SK-N-SH (cell line): Measurements from ENCODE around the gene PRSS23. TPM values are rescaled to one million over a fixed set of nuclear protein-coding genes. Genes with fewer than 3 reads are reported as not detected.

Experiments
- CTCF ChIA-PET: fragments of 300-600, 350-600 bp; formaldehyde crosslinking; extraction: SDS; loops from one replicate; lab custom pipeline; 2021; lab: Yijun Ruan, JAX
- POLR2A ChIA-PET: fragments of 350-600 bp; sonication (Branson Sonifier 250); formaldehyde crosslinking; extraction: SDS; loops from one replicate; lab custom pipeline; 2020; ENCODE audit warnings: antibody characterized with exemption, inconsistent platforms; lab: Yijun Ruan, JAX
- DNase-seq: peaks from one replicate; pipeline ENCODE4 v3.0.0; 2012
- H2AFZ ChIP-seq: fragments of 200-600 bp; sonication (generic); 2 replicates; pipeline ENCODE4 v1.8.1; 2016; ENCODE audit warnings: antibody characterized with exemption, mild to moderate bottlenecking, low read depth
- H3F3A ChIP-seq: fragments of 200-600 bp; sonication (generic); replicated peaks from 2 replicates; pipeline ENCODE3; 2016; ENCODE audit warnings: antibody characterized with exemption, mild to moderate bottlenecking; ENCODE audit not compliant: insufficient read depth
- H3K27ac ChIP-seq, 2 experiments: fragments of 200-500 bp in 1 of 2; fragments of 200-600 bp in 1 of 2; sonication (Bioruptor generic) in 1 of 2; sonication (generic), shearing (Covaris generic) in 1 of 2; 2 replicates each; pipeline versions ENCODE4 v1.5.1 to v1.6.1; 2014 to 2016; ENCODE audit warnings: low read depth in 2 of 2, inconsistent platforms in 1 of 2, low read length in 1 of 2, mild to moderate bottlenecking in 1 of 2, mixed read lengths in 1 of 2
- H3K27me3 ChIP-seq: fragments of 200-600 bp; sonication (generic), shearing (Covaris generic); 2 replicates; pipeline ENCODE4 v1.6.1; 2016; ENCODE audit warnings: mixed run types; ENCODE audit not compliant: insufficient read depth
- H3K36me3 ChIP-seq, 2 experiments: fragments of 200-500 bp in 1 of 2; fragments of 200-600 bp in 1 of 2; sonication (Bioruptor generic) in 1 of 2; sonication (generic) in 1 of 2; replicated peaks in 1 of 2; 2 replicates each; pipeline versions ENCODE3 to v1.5.1; 2014 to 2016; ENCODE audit warnings: low read length in 1 of 2, mild to moderate bottlenecking in 1 of 2; ENCODE audit not compliant: insufficient read depth in 2 of 2, control insufficient read depth in 1 of 2
- H3K4me1 ChIP-seq, 2 experiments: fragments of 200-500 bp in 1 of 2; fragments of 200-600 bp in 1 of 2; sonication (Bioruptor generic) in 1 of 2; sonication (generic), shearing (Covaris generic) in 1 of 2; 2 replicates each; pipeline versions ENCODE4 v1.5.1 to v1.6.1; 2014 to 2016; ENCODE audit warnings: low read depth in 1 of 2, low read length in 1 of 2, mixed run types in 1 of 2; ENCODE audit not compliant: insufficient read depth in 2 of 2, control insufficient read depth in 1 of 2
- H3K4me2 ChIP-seq: fragments of 200-600 bp; sonication (generic), shearing (Covaris generic); 2 replicates; pipeline ENCODE4 v1.6.1; 2017; ENCODE audit warnings: mixed run types
- H3K4me3 ChIP-seq, 2 experiments: fragments of 200-500 bp in 1 of 2; fragments of 200-600 bp in 1 of 2; sonication (Bioruptor generic) in 1 of 2; sonication (generic), shearing (Covaris generic) in 1 of 2; 2 replicates each; pipeline versions ENCODE4 v1.5.1 to v1.8.1; 2014 to 2016; ENCODE audit warnings: low read depth in 2 of 2, inconsistent platforms in 1 of 2, low read length in 1 of 2, mild to moderate bottlenecking in 1 of 2, mixed read lengths in 1 of 2, moderate library complexity in 1 of 2
- H3K79me2 ChIP-seq: fragments of 200-600 bp; sonication (generic); 2 replicates; pipeline ENCODE4 v1.8.1; 2017; ENCODE audit warnings: mild to moderate bottlenecking; ENCODE audit not compliant: insufficient read depth
- H3K9ac ChIP-seq: fragments of 200-600 bp; sonication (generic); 2 replicates; pipeline ENCODE4 v1.6.1; 2017; ENCODE audit warnings: mixed run types
- H3K9me2 ChIP-seq: fragments of 200-600 bp; sonication (generic); 2 replicates; pipeline ENCODE4 v1.6.1; 2017; ENCODE audit warnings: mixed run types
- H3K9me3 ChIP-seq: fragments of 200-600 bp; sonication (generic); 2 replicates; pipeline ENCODE4 v1.6.1; 2017; ENCODE audit warnings: mixed run types, mild to moderate bottlenecking, moderate library complexity
- H4K20me1 ChIP-seq: fragments of 200-600 bp; sonication (generic); 2 replicates; pipeline ENCODE4 v1.6.1; 2017; ENCODE audit warnings: mild to moderate bottlenecking, mixed run types; ENCODE audit not compliant: insufficient read depth
- CTCF ChIP-seq: fragments of 200-600 bp; sonication (generic); IDR thresholded peaks from 2 replicates; pipeline ENCODE4 v1.6.1; 2017; ENCODE audit warnings: antibody characterized with exemption, mild to moderate bottlenecking, moderate library complexity
- FOSL2 ChIP-seq: IDR thresholded peaks from 2 replicates; pipeline ENCODE4 v1.4.0; 2012; ENCODE audit warnings: low read depth, mild to moderate bottlenecking, moderate library complexity, borderline replicate concordance
- FOXM1 ChIP-seq: IDR thresholded peaks from 2 replicates; pipeline ENCODE4 v1.4.0; 2012; ENCODE audit warnings: low read depth, mild to moderate bottlenecking
- IRF3 ChIP-seq: fragments of 150-350 bp; IDR thresholded peaks from 2 replicates; pipeline ENCODE4 v1.6.1; 2016; ENCODE audit warnings: mild to moderate bottlenecking, low read depth, low read length
- MXI1 ChIP-seq: IDR thresholded peaks from 2 replicates; pipeline ENCODE4 v1.6.1; 2012; ENCODE audit warnings: mild to moderate bottlenecking, low read depth, low read length, improper control_type of control experiment
- NFIC ChIP-seq: IDR thresholded peaks from 2 replicates; pipeline ENCODE4 v1.4.0; 2012; ENCODE audit warnings: borderline replicate concordance
- PBX3 ChIP-seq: IDR thresholded peaks from 2 replicates; pipeline ENCODE4; 2012
- POLR2AphosphoS5 ChIP-seq: IDR thresholded peaks from 2 replicates; pipeline ENCODE4 v1.6.1; 2012; ENCODE audit warnings: low read depth, low read length
- RAD21 ChIP-seq: IDR thresholded peaks from 2 replicates; pipeline ENCODE4 v1.6.1; 2012; ENCODE audit warnings: mild to moderate bottlenecking, low read length
- RCOR1 ChIP-seq: fragments of 150-350 bp; IDR thresholded peaks from 2 replicates; pipeline ENCODE4 v1.6.1; 2017; ENCODE audit warnings: antibody characterized with exemption, low read length
- REST ChIP-seq: IDR thresholded peaks from 2 replicates; pipeline ENCODE4 v1.6.1; 2012; ENCODE audit warnings: mild to moderate bottlenecking, low read depth, low read length, moderate library complexity
- RFX5 ChIP-seq: IDR thresholded peaks from 2 replicates; pipeline ENCODE4 v1.6.1; 2012; ENCODE audit warnings: mild to moderate bottlenecking, improper control_type of control experiment, low read length
- SMC3 ChIP-seq: IDR thresholded peaks from 2 replicates; pipeline ENCODE4 v1.6.1; 2012; ENCODE audit warnings: low read depth, low read length, improper control_type of control experiment
- TAF1 ChIP-seq: IDR thresholded peaks from 2 replicates; pipeline ENCODE4 v1.6.1; 2012; ENCODE audit warnings: low read depth, mild to moderate bottlenecking, low read length, moderate library complexity, borderline replicate concordance
- TEAD4 ChIP-seq: IDR thresholded peaks from 2 replicates; pipeline ENCODE4 v1.4.0; 2012; ENCODE audit warnings: mild to moderate bottlenecking, borderline replicate concordance; ENCODE audit not compliant: insufficient read depth
- WGBS: methylation state at CpG from one replicate; pipeline ENCODE4 v1.1.6; 2017; ENCODE audit warnings: low lambda C conversion rate; 5-methylcytosine and 5-hydroxymethylcytosine counted together
- polyA plus RNA-seq, 3 experiments: library from polyadenylated mRNA; depleted of rRNA; stranded (reverse); fragments of >200 nt; gene quantifications; 2 replicates each; pipeline ENCODE4 v1.2.3, GENCODE V29; 2012

The PRSS23 gene
- polyA plus RNA-seq, 1 of the 3 experiments (the other 2 are of a cell fraction), result 326 TPM

GRCh38 chr11:86765203-86765602 lies 35.1 kb upstream of the PRSS23 start:
- Histone ChIP-seq H3K9ac (no peak overlapping the region), H3K4me1 (peaks cover 0 to 25% of the 10 kb centered on the region in 2 experiments), H3K27me3 (no peaks in the 10 kb centered on the region), H3K79me2 (no peaks in the 10 kb centered on the region), H3K4me2 (no peak overlapping the region), H3F3A (peaks cover 25% of the 10 kb centered on the region), H3K9me2 (no peaks in the 10 kb centered on the region), H3K9me3 (no peaks in the 10 kb centered on the region), H2AFZ (peak overlapping the region; percentile 71; the same call in 1 of the 2 replicates), H3K4me3 (no peak overlapping the region), H3K36me3 (no peaks in the 10 kb centered on the region), H4K20me1 (no peaks in the 10 kb centered on the region), H3K27ac (no peak overlapping the region)
- ChIA-PET CTCF (no interaction called here), POLR2A (no interaction called here)
- no peak for DNase-seq
- TF ChIP-seq CTCF (no peak), FOXM1 (no peak)
- 82% methylated on average over 4 of the region's 4 CpGs for WGBS

- H3K27me3 ChIP-seq, result no peaks in the 10 kb centered on the region
- no peaks in the 10 kb centered on the region for H3K9me3 ChIP-seq
- peaks cover 0 to 20% of the 10 kb centered on the region in 2 experiments for H3K4me1 ChIP-seq
- H3K27ac ChIP-seq, result no peak overlapping the region
- TF ChIP-seq MXI1 (no peak), POLR2AphosphoS5 (no peak), TEAD4 (no peak), TAF1 (no peak), SMC3 (no peak), PBX3 (no peak), RAD21 (no peak), RFX5 (no peak), RCOR1 (no peak), REST (no peak), NFIC (no peak), FOSL2 (no peak), FOXM1 (no peak), IRF3 (no peak)
- POLR2A ChIA-PET, result no interaction called here
- DNase-seq, result no peak
- H3F3A ChIP-seq, result peaks cover 19% of the 10 kb centered on the region
- H3K4me3 ChIP-seq, result no peak overlapping the region
- H3K9me2 ChIP-seq, result no peaks in the 10 kb centered on the region
- CTCF ChIA-PET, result no interaction called here
- H3K9ac ChIP-seq, result no peak overlapping the region
- no peaks in the 10 kb centered on the region for H4K20me1 ChIP-seq
- H3K36me3 ChIP-seq, result no peaks in the 10 kb centered on the region
- H2AFZ ChIP-seq, result 0 out of 2 replicates have a peak overlapping the region, but pooled peaks have one; percentile 71
- no peaks in the 10 kb centered on the region for H3K79me2 ChIP-seq
- no peak overlapping the region for H3K4me2 ChIP-seq
- WGBS, result 93% methylated on average over 2 of the region's 2 CpGs
These were observed 34.5 kb upstream of the PRSS23 start for GRCh38 chr11:86765878-86766277.
